Sigmoid colon (tissue), 3 donors: Measurements from ENCODE around the gene IL22RA2.

Experiments
- CTCF ChIP-seq, 4 experiments: fragments of 450-650 bp in 3 of 4; fragments of 200-600 bp in 1 of 4; IDR thresholded peaks; one replicate each; pipeline ENCODE4 v1.5.1; 2016 to 2019; ENCODE audit warnings: antibody characterized with exemption in 4 of 4, mild to moderate bottlenecking in 3 of 4, moderate library complexity in 2 of 4
- POLR2A ChIP-seq, 2 donors: fragments of 450-650 bp; IDR thresholded peaks; one replicate each; pipeline ENCODE4 v1.6.1; 2016; ENCODE audit warnings: antibody characterized with exemption in 2 of 2, mild to moderate bottlenecking in 2 of 2, moderate library complexity in 2 of 2

- TF ChIP-seq CTCF (IDR thresholded peaks at IDR 0.05) (no peak), POLR2A (IDR thresholded peaks at IDR 0.05) (no peak)
These were observed 50.8 kb downstream of the IL22RA2 start for GRCh38 chr6:137122612-137123011.
